Stimulated activated CD8-positive, alpha-beta memory T cell treated with anti-CD3 and anti-CD28 coated beads, Interleukin-15, amount 100 ng/mL, for 24 hours (primary cell): ENCODE measurements around the gene ERLIN1.

Experiments
- DNase-seq: peaks from one replicate; pipeline ENCODE4 v3.0.0-alpha.2; 2020; ENCODE audit warnings: low read depth

ERLIN1 gene

DNA sequence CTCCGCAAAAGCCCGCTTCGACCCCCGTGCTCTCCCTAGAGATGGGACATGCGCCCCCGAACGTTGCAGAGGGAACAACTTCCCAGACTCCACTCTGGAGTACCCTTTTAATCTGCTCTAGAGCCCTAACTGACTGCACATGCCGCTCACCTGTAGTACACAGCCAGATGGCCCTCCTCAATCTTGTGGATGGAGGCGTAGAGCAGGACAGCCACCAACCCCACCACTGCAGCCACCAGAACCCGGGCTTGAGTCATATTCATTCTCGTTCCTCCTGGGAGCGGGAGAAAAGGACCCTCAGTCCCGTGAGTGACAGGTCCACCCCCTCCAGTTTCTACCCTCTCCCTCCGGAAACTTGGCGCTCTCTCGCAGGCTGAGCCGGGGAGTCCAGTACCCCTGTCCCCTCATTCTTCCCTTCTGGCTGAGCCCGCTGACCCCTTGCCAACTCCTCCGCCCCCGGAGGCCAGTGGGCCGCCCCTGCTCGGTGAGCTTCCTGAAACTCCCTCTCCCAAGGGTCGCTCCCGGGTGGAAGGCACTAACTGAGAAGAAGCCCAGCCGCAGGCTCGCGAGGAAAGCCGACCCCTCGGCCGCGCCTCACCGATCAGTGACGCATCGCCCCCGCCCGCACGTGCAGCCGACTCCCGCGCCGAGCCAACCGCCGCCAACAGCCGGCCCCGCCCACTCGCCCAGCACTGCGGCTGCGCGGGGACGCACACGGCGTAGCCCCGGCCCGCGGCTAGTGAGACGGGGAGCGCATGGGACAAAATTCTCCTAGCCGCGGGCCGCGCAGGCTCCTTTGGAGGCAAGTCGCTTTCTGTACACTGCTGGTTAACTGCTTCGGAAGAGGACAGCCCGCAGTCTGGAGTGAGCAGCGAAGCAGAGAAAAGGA lies at the start of gene ERLIN1:
Gene ERLIN1, minus strand, starts transcription at position 666 of the 889 bp plus-strand sequence. Its CDS starts 403 bp downstream, at position 263.
- DNase-seq: peak; percentile 94

DNA sequence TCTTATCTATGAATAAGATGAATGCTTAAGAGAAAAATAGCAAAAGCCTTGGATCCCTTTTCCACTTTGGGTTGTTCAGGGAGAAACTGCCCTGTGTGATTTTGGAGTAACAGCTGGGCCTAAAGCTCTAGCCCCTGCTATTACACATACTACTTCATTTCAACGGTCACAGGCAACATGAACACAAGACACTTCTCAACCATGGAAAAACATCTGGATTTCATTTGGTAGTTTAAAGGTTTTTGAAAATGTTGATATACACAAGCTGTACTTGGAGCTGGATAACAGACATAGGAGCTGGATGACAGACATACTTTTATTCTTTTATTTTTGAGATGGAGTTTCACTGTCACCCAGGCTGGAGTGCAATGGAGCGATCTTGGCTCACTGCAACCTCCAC lies 46.3 kb upstream of the ERLIN1 start:
- DNase-seq: no peak

DNA sequence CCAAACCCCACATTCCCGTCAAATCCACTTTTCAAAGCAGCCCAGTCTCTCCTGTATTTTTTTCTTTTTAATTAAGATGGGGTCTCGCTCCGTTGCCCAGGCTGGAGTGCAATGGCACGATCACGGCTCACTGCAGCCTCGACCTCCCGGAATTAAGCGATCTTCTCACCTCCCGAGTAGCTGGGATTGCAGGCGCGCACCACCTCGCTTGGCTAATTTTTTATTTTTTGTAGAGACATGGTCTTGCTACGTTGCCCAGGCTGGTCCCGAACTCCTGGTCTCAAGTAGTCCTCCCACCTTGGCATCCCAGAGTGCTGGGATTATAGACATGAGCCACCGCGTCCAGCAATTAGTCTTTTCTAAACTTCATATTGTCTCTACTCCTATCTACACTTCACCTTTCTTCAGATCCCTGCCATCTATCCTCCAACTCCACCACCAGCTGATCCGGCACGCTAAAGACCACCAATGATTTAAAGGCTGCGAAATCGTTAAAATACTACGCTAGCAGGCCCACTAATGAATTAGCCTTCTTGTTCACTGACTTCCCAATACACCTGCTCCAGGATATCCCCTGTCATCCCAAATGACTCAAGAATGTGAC lies 44.1 kb upstream of the ERLIN1 start:
- DNase-seq: no peak

DNA sequence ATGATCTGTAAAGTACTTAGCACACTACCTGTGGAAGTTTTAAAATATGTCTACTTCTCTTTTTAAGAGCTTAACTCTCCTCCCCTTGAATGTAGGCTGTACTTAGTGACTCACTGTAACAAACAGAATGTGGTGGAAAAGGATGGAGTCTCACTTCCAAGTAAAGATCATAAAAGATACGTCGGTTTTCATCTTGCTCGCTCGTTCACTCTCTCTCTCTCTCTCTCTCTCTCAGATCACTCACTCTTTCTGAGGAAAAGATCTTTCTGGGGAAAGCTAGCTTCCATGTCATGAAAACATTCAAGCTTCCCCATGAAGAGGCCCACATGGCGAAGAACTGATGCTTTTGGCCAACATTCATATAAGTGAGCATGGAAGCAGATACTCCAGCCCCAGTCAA lies 38.0 kb upstream of the ERLIN1 start:
- no peak for DNase-seq

DNA sequence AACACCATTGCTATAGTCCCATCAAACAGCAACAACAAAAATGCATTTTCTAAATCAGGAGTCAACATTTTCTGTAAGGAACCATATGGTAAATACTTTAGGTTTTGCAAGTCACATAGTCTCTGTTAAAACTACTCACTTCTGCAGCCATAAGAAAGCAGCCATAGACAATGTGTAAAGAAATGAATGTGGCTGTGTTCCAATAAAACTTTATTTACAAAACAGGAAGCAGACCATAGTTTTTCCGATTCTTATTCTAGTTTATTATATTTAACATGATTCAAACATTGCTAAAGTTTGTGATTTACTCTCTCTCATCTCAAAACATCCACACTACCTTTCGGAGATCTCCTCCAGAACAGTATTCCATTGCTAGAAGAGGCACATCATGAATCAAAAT lies 36.7 kb upstream of the ERLIN1 start:
- no peak for DNase-seq

DNA sequence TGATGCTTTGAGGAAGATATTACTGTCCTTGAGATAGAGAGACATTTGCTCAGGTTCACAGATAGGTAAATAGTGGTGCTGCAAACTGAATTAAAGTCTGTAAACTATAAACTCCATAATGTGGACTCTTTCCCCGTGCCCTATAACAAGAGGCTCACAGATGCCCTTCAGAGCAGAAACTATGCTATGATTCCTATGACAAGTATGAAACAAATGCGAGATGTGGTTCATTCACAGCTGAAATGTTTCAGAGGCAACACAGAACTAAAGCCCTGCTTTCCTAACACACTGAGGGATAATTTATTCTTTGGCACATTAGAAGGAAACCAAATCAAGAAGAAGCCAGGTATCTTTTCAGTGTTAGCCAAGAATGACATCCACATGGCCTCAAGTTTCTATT lies 30.2 kb upstream of the ERLIN1 start:
- DNase-seq: no peak

DNA sequence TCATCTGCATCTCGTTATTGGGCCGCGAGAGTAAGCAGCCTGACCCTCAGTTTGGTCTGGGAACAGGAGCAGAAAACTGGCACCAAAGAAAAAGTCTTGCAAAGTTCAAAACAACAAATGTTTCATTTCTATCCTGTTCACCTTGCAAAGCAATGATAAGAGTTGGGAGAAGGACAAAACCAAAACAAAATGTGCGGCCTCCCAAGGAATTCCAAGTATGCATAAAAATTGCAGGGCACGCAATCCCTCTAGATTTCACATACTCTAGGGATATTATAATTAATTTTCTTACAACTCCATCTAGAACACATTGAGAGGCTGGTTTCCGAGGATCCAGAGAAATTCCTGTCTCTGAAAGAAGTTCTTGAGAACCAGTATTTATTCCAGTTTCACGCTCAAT lies 23.5 kb upstream of the ERLIN1 start:
- no peak for DNase-seq

DNA sequence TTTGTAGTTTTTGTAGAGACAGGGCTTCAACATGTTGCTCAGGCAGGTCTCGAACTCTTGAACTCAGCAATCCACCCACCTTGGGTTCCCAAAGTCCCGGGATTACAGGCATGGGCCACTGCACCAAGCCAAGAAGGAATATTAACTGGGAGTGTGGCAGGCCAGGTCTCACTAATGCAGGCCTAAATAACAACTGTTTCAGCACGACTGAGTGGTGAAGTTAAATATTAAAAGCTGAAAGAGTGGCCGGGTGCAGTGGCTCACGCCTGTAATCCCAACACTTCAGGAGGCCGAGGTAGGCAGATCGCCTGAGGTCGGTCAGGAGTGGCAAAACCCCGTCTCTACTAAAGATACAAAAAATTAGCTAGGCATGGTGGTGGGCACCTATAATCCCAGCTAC lies 22.4 kb upstream of the ERLIN1 start:
- DNase-seq: no peak

DNA sequence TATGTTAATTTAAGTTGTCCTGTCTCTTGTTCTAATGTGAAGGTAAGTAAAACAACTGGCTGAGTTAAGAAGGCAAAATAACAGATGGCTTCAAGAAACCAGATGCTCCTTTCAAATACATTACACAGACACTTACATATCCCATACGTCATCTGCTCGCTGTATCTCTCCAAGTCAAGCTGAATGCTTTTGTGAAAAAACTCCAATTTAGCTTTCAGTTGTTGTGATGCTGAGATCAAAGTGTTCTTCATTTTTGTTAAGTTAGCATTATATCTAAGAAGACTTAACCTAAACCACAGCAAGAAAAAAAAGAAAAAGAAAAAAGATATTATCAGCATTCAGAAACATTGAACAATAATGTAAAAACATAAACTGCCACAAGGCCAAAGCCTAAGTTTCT lies 18.5 kb upstream of the ERLIN1 start:
- no peak for DNase-seq

DNA sequence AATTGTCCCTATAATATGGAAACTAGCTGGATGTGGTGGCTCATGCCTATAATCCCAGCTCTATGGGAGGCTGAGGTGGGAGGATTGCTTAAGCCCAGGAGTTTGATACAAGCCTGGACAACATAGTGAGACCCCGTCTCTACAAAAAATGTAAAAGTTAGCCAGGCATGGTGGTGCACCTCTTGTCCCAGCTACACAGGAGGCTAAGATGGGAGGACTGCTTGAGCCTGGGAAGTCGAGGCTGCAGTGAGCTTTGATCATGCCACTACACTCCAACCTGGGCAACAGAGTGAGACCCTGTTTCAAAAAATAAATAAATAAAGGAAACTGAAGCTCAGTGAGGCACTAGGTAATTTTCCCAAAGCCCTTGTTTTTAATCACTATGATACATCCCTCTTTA lies 15.7 kb upstream of the ERLIN1 start:
- no peak for DNase-seq

DNA sequence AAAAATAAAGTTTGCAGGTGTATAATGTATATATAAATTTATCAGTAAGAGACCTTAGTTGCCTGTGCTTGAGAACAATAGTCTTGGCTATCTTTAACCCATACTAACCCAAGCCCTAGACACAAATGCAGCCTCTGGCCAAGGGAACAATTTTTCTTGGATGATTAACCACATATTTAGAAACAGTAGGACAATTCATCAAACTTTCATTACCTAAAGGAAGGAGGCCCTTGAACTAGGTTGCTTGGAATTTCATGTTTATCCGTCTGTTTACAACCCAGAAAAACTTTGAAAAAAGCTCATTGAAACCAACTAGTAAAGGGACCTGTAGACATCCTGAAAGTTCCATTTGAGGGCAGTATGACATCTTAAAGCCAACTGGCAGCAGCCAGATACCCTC lies 8.9 kb upstream of the ERLIN1 start:
- no peak for DNase-seq

DNA sequence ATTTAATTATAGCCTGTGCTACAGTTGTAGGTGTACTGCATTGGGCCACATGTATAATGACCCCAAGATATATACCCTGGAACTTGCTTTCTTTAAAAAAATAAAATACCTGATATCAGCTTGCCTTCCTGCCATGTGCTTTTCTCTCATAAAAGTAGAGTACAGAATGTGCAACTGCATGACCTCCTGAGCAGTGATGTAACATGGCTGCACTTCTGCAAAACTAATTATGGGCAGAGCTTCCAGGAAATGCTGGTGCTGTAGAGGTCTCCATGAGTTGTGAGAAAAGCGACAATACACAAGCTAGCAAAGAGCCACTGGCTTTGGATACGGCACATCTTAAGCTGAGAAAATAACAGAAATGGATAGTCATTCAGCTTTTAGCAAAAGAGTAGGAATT lies 6.5 kb upstream of the ERLIN1 start:
- no peak for DNase-seq

DNA sequence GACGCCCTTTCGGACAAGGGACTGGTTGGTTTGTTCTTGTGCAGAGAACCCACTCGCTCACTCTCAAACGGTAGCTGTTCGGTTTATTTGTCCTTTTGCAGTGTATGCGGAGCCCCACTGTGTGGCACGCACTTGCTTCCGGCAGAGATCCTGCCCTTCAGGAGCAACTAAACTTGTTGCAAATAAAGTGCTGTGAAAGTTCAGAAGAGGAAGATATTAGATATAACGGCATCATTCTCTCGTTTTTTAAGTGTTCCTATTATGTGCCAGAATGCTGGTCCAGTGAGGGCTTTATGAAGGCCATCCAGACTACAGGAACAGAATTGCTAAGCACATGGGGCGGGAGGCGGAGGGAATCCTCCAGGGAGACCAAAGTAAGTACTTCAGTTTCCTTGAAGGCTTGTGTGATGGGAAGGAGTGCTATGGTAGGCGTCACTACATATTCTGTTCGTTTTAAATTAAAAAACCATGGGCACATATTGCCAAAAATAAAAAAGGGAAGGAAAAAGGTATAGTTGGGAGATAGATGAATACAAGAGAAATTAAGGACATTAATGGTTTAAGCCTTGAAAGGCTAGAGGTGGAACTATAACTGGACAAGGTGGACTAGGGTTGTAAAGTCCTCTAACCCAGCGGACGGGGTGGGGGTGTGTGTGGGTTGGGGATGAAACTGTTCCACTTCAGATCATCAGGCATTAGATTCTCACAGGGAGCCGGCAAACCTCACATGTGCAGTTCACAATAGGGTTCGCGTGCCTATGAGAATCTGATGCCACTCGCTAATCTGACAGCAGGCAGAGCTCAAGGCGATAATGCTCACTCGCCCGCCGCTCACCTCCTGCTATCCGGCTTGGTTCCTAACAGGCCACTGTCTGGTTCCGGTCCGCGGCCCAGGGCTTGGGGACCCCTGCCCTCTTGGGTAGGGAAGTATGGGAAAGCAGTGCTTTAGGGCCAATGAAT lies 704 bp upstream of the ERLIN1 start:
- no peak for DNase-seq

DNA sequence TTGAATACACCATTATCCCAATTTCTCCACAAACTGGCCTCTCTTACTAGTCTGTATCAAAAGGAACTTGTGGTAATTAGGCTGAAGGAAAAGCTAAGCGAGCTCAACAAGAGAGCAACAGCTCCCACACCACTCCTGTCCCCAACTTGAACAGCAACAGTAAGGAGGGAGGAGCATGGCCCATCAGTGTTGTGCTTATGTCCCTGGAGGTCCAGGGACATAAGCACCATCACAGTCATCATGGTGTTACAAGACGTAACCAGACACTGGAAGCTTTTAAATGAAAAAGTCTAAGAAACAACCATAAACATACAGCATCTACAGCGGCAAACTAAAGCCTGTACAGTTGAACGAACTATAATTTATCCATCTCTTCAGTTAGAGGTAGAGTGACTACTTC lies 989 bp downstream of the ERLIN1 start:
- no peak for DNase-seq

DNA sequence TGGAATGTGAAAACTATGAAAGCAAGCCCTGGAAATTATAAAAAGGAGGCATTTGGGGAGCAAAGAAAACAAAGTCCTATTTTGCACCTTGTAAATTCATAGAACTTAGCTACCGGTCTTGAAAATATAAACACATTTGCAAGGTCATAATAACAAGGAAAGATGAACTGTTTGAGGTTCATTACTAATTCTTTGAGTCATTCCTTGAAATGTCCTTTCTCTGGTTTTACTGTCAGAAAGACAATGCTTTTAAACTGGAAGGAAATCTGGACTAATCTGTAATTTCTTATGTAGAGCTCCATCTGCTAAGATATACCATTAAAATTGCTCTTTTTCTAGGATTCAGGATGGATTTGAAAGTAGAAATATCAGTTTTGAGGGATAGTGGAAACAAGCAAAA lies 1.4 kb downstream of the ERLIN1 start:
- DNase-seq: no peak

DNA sequence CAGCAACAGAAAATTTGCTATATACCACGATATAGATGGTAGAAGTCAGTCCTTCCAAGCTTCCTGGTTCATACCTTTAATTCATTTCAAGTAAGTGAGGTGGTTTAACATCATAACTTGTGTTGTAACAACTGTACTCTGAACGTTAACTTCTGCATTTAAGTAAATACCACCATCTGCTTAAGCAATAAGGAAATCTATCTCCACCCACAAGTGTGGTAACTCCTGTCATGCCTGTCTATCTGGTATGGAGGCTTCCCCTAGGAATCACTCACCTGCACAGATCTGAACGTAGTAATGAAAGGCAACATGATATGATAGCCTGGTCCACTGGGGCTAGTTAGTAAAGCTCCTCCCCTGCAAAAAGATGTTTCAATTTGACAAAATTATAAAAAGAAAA lies 2.3 kb downstream of the ERLIN1 start:
- DNase-seq: no peak

DNA sequence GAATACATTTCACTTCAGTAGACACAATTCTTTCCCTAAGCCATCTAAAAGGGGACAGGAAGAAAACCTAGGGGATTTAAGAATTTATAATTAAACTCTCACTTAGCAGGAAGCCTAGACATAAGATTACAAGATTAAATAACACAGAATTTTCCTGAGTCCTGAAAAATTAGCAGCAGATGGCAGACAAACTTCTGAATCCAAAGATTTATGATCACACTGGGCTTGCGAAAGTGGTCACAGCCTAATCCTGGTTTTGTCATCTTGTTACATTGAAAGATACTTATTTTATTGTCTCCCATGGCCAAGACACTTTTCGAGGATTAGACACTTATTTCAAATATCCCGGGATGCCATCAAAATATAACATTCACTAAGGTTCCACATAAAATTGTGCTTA lies 2.9 kb downstream of the ERLIN1 start:
- no peak for DNase-seq

DNA sequence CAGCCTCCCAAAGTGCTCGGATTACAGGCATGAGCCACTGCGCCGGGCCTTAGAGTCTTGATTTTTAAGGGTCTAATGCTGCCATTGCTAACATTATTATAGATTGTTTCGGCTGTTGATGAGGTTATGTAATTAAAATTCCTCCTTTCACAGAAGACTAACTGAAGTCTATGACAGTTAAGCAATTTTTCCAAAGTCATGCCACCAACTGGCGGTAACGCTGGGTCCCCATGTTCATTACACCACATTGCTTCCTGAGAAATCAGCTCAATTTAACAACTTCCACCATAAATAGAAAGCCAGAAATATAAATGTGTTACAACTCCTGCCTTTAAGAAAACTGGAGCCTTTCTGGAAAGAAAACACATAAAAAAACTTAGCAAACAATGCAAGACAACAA lies 3.5 kb downstream of the ERLIN1 start:
- no peak for DNase-seq

DNA sequence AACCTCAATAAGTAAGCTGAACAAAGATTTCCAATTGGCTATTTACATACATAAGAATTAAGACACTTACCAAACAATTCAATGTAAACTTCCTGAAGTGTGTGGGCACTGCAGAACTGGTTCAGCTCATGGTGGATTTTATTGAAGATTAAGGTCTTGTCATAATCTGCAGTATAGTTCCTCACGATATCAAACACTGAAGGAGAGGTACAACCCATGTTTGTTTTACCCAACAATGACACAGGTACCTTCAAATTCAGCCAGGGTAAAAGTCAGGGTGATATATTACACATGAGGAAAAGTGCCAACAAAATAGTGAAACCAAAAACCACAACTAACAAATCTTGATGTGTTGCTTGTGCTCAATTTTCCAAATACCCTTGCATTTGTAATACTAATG lies 10.0 kb downstream of the ERLIN1 start:
- DNase-seq: no peak

DNA sequence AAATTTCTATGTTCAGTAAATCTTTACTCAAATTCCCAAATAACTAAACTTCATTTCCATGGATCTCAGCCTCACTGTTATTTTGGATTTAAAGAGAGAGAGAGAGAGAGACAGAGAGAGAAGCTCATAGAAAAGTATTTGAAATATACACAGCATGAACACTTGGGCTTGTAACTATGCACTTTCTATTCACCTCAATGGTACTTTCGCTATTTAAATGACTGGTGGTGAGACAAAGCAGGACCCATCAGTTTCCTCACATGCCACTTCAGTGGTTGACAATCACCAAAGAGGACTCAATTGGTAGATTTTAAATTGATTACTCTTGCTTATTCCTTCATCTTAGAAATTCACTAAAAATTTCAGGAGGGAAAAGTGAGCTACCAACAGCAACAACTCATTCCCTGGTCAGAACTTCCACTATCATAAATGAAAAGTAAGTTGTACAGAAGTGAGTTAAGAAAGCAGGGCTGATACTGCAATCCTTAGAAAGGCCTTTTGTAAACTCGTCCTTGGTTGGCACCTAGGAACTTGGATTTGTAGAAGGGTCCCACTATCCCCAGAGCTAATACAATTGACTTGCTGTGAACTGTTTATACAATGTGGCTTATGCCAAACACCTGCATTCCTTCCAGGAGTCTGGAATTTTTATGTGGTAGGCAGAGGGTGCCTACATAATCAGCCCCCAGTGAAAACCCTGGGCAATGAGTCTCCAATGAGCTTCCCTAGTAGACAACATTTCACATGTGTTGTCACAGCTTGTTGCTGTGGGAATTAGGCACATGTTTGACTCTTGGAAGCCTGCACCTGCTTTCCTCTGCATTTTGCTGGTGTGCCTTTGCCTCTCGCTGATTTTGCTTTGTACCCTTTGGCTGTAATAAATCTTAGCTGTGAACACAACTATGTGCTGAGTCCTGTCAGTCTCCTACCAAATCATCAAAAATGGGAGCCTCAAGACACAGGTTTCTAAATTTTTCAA lies 10.8 kb downstream of the ERLIN1 start:
- DNase-seq: no peak

DNA sequence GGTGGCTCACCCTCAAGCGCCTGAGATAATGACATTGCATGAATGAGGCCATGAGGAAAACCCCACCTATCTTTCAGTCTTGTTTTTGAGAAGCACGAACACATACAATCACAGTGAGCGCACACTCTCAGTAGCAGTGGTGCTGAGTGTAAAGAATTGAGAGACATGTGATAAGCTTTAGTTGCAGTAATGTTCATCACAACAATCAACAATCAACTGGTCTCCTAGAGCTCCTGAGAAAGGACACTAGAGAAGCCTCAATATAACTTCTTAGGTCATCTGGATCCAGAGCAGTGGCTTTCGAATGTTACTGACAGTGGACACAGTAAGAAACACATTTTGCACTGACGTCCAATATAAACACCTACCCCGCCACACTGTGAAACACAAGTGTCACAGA lies 12.8 kb downstream of the ERLIN1 start:
- DNase-seq: no peak
